ENCODE data around the gene INVS. TPM values are rescaled to one million over a fixed set of nuclear protein-coding genes. Genes with fewer than 3 reads are reported as not detected.

The INVS gene
- total and polyA plus RNA-seq, 2 donors (not counting 3 experiments of a cell fraction or from before 2014, with no cell fraction given) = 8.5 to 17.9 TPM

DNA sequence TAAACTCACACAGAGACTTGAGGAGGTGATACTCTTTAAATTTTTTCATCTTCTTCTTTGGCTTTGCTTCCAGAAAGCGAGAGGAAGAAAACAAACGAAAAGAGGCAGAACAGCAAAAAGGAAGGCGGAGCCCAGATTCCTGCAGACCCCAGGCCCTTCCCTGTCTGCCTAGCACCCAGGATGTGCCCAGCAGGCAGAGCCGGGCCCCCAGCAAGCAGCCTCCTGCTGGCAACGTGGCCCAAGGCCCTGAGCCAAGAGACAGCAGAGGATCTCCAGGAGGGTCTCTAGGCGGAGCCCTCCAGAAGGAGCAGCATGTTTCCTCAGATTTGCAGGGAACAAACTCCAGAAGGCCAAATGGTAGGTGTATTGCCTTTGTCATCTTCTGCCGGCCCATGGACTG lies 185.2 kb downstream of the INVS start:
- Histone ChIP-seq H3K4me1 (ENCODE audit: control insufficient read depth, extremely low read depth, insufficient read depth, low read length) (no peaks in the 10 kb centered on the region), H3K36me3 (ENCODE audit: control insufficient read depth in 2 of 2, extremely low read depth in 1 of 2, insufficient read depth in 2 of 2, low read length in 2 of 2) (peaks cover 3 to 5% of the 10 kb centered on the region in 2 experiments), H3K9me3 (replicated peaks; ENCODE audit: control insufficient read depth, insufficient read depth, low read length) (no peaks in the 10 kb centered on the region), H3K4me2 (ENCODE audit: insufficient read depth, low read length) (no peak overlapping the region), H2AFZ (ENCODE audit: low read depth, low read length) (no peak overlapping the region), H3K9me1 (replicated peaks; ENCODE audit: control insufficient read depth, extremely low read depth, insufficient read depth, low read length) (no peaks in the 10 kb centered on the region), H3K9ac (replicated peaks; ENCODE audit: extremely low read depth, insufficient read depth, low read length) (no peak overlapping the region), H4K20me1 (replicated peaks; ENCODE audit: control insufficient read depth, extremely low read depth, insufficient read depth, low read length) (no peaks in the 10 kb centered on the region), H3K27ac (ENCODE audit: insufficient read depth, low read depth, low read length) (no peak overlapping the region), H3K27me3 (ENCODE audit: control insufficient read depth in 2 of 2, insufficient read depth in 2 of 2, low read length in 2 of 2) (no peaks in the 10 kb centered on the region), H3K79me2 (ENCODE audit: control insufficient read depth, insufficient read depth, low read length) (no peaks in the 10 kb centered on the region), H3K4me3 (replicated peaks in 1 of 3; ENCODE audit: insufficient read depth in 1 of 3, low read depth in 1 of 3, low read length in 3 of 3) (no peak overlapping the region)
- FAIRE-seq (no peak), DNase-seq (ENCODE audit: low read depth, low spot score) (no peak)
- intact Hi-C loops (cut with micrococcal nuclease) = no loop called here
- TF ChIP-seq EZH2 (IDR thresholded peaks at IDR 0.05; ENCODE audit: borderline replicate concordance, low read depth, low read length, severe bottlenecking) (no peak), FOS (IDR thresholded peaks at IDR 0.05; ENCODE audit: borderline replicate concordance, insufficient read depth, low read length) (no peak), POLR2A (IDR thresholded peaks at IDR 0.05; ENCODE audit: low read depth, low read length) (no peak), POLR2AphosphoS5 (IDR thresholded peaks at IDR 0.05; ENCODE audit: insufficient read depth, low read depth, low read length) (no peak), GATA2 (IDR thresholded peaks at IDR 0.05; ENCODE audit: insufficient read depth, insufficient read length, low read depth, low read length) (no peak), MYC (IDR thresholded peaks at IDR 0.05; ENCODE audit: low read depth, low read length) (no peak), JUN (IDR thresholded peaks at IDR 0.05; ENCODE audit: borderline replicate concordance, insufficient read depth, insufficient read length, low read depth) (no peak)
- TF ChIP-seq, protein P1, sequence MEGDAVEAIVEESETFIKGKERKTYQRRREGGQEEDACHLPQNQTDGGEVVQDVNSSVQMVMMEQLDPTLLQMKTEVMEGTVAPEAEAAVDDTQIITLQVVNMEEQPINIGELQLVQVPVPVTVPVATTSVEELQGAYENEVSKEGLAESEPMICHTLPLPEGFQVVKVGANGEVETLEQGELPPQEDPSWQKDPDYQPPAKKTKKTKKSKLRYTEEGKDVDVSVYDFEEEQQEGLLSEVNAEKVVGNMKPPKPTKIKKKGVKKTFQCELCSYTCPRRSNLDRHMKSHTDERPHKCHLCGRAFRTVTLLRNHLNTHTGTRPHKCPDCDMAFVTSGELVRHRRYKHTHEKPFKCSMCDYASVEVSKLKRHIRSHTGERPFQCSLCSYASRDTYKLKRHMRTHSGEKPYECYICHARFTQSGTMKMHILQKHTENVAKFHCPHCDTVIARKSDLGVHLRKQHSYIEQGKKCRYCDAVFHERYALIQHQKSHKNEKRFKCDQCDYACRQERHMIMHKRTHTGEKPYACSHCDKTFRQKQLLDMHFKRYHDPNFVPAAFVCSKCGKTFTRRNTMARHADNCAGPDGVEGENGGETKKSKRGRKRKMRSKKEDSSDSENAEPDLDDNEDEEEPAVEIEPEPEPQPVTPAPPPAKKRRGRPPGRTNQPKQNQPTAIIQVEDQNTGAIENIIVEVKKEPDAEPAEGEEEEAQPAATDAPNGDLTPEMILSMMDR (IDR thresholded peaks at IDR 0.05; ENCODE audit: extremely low read depth in 1 of 2, insufficient read depth in 1 of 2, low read depth in 1 of 2, low read length in 2 of 2) = no peak
- TF ChIP-seq, protein P2, sequence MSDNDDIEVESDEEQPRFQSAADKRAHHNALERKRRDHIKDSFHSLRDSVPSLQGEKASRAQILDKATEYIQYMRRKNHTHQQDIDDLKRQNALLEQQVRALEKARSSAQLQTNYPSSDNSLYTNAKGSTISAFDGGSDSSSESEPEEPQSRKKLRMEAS (IDR thresholded peaks at IDR 0.05; ENCODE audit: insufficient read depth, insufficient read length) = no peak
- ChIA-PET POLR2A (no interaction called here), CTCF (no interaction called here)
- no TSS peak for BruUV-seq (replicated peaks)
- dilution Hi-C loops (cut with MboI; ENCODE audit: extremely low pct_ligation_motif_present, low sequenced_read_pairs) = no loop called here
